Medulla oblongata (tissue), 1 donor: ENCODE measurements around the gene FOSL1.

ENCODE experiments used
- DNase-seq: peaks from one replicate; pipeline ENCODE4 v3.0.0-alpha.2; 2015; ENCODE audit errors: extremely low spot score

Gene FOSL1

DNA sequence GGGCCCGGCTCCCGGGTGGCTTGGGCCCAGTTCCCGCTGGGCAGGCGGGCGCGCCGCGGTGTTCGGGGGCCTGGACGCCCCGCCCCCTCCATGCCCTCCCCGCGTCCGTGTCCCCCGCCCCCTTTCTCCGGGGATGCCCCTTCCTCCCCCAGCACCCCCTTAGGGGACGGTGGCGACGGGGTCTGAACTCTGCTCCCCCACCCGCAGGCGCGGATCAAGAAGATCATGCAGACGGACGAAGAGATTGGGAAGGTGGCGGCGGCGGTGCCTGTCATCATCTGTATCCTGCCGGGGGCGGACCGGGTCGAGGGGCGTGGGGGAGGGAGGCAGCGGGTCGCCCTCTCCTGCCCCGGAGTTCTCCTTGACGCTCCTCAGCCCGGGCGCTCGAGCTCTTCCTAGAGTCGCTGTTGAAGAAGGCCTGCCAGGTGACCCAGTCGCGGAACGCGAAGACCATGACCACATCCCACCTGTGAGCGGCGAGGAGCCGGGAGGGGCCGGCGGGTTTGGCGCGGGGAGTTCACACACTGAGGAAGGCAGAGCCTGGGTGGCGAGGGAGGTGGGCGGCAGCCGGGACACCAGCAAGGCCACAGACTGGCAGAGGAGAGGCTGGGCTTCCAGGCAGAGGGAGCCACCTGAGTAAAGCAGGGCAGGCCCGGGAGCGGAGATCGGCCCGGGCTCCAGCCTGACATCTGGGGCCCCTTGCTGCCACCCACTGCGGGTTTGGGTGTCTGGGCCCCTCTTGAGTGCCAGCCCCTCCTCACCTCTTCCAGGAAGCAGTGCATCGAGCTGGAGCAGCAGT lies 19.6 kb upstream of the FOSL1 start:
- no peak for DNase-seq

DNA sequence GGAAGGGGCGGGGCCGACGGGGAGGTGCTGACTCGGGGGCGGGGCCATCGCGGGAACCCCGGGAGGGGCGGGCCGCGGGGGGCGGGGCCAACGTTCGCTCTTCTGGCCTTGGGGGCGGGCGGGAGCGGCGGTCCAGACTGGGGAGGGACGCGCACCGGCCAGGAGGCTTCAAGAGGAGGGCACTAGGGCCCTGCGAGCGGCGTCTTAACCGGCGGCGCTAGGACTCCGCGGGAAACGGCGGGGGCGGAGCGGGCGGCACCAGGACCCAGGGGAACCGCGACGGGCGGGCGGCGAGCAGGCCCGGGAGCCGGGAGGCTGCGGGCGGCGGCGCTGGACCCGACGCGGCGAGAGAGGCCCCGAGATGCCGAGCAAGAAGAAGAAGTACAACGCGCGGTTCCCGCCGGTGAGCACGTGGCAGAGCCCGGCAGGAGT lies 19.0 kb upstream of the FOSL1 start, which contains the start of gene DRAP1:
Gene DRAP1 (plus strand): TSS at position 286 of the 432 bp plus-strand sequence. CDS start 76 bp downstream, at position 362.
- peak; percentile 99 for DNase-seq

GRCh38 chr11:65918211-65919140 lies 18.3 kb upstream of the FOSL1 start, which contains the start of gene C11orf68:
Gene C11orf68, minus strand, starts transcription at chr11:65919062. Its CDS starts 31 bp downstream, at chr11:65919031.
- DNase-seq = no peak

DNA sequence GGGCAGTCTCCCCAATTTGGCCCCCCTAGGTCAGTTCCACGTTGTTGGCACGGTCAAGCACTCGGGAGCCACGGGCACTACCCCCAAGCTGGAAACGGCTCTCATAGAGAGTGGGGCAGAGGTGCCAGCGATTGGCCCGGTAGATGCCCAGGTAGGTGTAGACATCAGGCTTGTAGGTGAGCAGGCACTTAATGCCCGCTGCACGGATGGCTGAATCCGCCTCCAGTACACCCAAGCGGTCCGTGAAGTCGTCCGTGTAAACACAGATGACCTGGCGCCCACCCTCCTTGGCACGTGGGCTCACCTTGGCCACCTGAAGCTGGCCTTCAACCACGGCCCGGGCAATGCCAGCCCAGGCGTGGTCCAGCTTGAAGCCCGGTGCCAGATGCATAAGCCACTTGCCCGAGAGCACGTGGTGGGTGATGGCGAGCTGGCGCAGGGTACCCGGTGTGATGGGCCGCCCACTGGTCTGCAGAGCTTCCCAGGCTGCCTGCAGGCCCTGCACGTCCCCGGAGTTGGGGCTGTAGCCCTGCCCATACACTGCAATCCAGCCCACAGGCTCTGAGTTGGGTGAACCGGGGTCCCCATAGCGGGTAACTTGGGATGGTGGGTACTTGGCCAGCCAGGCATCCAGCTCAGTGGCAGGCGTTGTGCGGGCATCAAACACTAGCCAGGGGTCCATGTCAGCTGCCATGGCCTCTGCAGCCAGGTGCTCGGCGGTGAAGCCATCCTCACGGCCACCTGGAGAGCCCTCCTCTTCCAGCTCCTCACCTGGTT lies 17.4 kb upstream of the FOSL1 start:
- no peak for DNase-seq

- no peak for DNase-seq
Measured at GRCh38 chr11:65917077-65917433, 16.9 kb upstream of the FOSL1 start.

DNA sequence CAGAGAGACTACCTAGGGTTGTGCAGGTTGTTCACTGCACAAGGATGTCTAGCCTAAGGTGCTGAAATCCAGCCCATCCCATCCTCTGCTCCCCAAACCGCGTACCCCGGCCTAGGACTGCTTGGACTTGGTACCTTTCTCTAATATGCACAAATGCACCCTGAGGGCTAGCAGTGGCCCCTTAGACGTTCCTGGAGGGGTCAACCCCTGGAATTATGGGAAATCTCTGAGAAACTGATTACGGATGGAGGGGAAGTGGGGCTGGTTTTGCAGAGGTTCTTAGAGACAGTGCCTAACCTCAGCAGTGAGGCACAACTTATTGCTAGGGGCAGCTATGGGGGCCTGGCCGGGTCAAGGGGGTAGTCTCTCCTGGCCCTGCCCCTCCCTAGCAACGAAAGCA lies 16.2 kb upstream of the FOSL1 start:
- DNase-seq = no peak

GRCh38 chr11:65915821-65916251 lies 15.6 kb upstream of the FOSL1 start:
- no peak for DNase-seq

GRCh38 chr11:65915101-65915820 lies 15.1 kb upstream of the FOSL1 start:
- no peak for DNase-seq

DNA sequence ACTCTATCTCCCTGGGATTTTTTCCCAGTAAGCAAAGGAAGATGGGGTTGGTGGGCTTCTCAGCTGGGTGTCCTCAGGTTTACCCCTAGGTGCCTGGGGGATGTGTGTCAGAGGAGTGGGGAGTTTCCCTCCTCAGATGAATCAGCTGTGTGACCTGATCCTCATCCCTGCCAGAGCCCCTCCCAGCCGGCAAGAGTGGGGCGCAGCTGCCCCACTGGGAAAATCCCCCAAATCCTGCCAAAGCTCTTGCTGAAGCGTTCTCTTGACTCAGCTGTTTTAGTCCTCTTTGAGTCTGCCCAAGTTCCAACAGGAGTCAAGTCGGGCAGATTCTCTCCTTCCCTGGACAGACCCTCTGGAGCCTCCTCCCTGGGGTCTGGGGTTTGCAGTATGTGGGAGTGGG lies 12.7 kb upstream of the FOSL1 start:
- no peak for DNase-seq

- no peak for DNase-seq
Measured at GRCh38 chr11:65911682-65912568, 11.7 kb upstream of the FOSL1 start.

GRCh38 chr11:65907878-65908277 lies 7.7 kb upstream of the FOSL1 start:
- no peak for DNase-seq

DNA sequence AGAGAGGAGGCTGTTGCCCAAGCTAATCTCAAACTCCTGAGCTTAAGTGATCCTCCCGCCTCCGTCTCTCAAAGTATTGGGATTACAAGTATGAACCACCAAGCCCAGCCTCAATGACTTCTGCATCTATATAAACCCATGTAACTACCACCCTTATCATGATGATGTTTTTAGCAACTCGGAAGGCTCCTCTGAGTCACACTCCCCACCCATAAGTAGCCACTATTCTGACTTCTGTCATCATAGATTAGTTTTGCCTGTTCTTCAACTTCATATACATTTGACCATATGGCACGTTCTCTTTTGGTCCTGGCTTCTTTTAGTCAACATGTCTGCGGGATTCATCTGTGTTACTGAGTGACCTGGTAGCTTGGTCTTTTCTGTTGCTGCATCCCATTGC lies 6.4 kb upstream of the FOSL1 start:
- DNase-seq = no peak

- no peak for DNase-seq
Measured at GRCh38 chr11:65903715-65904114, 3.5 kb upstream of the FOSL1 start.

DNA sequence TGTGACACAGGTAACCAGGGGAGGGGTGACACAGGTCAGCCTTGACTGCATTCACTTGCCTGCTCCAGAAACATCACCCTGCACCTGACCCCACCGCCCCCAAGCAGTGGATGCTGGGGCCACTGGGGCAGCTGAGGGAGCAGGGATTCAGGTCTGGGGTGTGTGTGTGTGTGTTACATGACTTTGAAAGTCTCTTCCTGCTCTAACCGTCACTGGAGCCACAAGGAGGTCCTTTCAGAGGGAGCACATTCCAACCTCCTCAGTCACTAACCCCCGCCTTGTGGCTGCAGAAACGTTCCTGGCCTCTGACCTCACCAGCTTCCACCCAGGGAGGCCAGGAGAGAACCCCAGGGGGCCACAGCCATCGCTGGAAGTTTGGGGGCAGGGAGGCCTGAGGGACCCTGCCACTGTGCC lies 2.9 kb upstream of the FOSL1 start:
- no peak for DNase-seq

GRCh38 chr11:65900899-65901180 lies 652 bp upstream of the FOSL1 start:
- no peak for DNase-seq

DNA sequence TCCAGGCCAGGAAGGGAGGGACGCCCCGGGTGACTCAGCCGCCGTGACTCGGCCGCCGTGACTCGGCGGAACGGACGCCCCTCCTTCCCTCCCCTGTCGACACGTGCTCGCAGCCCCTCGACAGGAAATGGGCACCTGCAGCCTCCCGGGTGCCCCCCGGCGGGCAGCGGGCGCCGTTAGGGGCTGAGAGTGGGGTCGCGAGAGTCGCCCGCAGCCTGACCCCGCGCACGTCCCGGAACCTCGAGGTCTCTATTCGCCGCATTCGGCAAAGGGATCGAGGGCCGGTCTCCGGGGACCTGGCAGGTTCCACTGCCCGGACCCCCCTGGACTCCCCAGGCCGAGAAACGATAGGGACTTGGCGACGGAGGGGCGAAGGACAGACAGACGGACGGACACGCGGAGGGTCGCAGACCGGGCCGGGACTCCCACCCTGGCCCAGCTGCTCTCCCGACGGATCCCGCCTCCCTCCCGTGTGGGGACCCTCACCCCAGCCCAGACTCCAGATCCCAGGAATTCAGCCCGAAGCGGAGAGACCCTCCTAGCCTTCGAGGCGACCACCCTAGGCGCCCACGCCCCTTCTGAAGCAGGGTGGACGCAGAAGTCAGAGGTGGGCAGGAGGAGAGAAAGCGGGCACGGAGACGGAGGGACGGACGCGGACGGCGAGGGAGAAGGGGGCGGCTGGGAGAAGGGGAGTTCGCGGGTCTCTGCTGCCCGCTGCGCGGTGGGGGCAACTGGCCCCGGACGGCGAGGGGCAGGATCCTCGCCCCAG lies 648 bp downstream of the FOSL1 start:
- DNase-seq = no peak

DNA sequence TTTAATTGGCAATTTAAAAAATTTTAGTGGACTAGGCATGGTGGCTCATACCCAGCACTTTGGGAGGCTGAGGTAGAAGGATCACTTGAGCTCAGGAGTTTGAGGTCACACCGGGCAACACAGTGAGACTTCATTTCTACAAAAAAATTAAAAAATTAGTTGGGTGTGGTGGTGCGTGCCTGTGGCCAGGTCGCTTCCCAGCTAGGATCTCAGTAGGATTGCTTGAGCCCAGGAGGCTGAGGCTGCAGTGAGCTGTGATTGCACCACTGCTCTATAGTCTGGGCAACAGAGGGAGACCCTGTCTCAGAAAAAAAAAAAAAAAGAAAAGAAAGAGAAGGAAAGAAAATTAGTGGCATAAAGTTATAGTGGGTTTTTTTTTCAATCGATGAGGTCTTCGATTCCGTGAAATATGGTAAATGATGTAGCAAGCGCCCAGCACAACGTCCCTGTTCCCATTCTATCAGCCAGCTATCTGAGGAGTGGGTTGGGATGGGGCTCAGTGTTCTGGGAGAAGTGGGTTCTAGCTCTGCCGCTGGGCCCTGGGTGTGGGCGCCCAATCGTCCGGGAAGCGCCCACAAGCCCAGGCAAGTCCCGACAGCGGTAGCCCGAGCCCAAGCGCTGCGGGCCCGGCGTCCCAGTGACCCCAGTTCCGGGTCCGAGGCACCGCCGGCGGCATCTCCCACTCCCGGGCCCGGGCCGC lies 1.4 kb downstream of the FOSL1 start:
- no peak for DNase-seq

- DNase-seq = no peak
Measured at GRCh38 chr11:65897020-65897471, 3.1 kb downstream of the FOSL1 start.
